Glutamatergic neuron (in vitro differentiated cells): ENCODE measurements around the gene CDH22. TPM values are rescaled to one million over a fixed set of nuclear protein-coding genes. Genes with fewer than 3 reads are reported as not detected.

Experiments used
- DNase-seq: peaks from one replicate; pipeline ENCODE4 v3.0.0; 2022
- H3K27ac Mint-ChIP-seq: one replicate; pipeline ENCODE4 v1.8.0; 2020; ENCODE audit warnings: mild to moderate bottlenecking, mixed read lengths, inconsistent platforms; ENCODE audit not compliant: unreplicated experiment
- H3K27me3 Mint-ChIP-seq: one replicate; pipeline ENCODE4 v1.8.0; 2020; ENCODE audit warnings: mild to moderate bottlenecking, moderate library complexity, mixed read lengths, inconsistent platforms; ENCODE audit not compliant: unreplicated experiment
- H3K36me3 Mint-ChIP-seq: one replicate; pipeline ENCODE4 v1.8.0; 2020; ENCODE audit warnings: mild to moderate bottlenecking, mixed read lengths, inconsistent platforms; ENCODE audit not compliant: unreplicated experiment
- H3K4me1 Mint-ChIP-seq: one replicate; pipeline ENCODE4 v1.8.0; 2020; ENCODE audit warnings: mild to moderate bottlenecking, low read depth, mixed read lengths, inconsistent platforms; ENCODE audit not compliant: unreplicated experiment
- H3K4me3 Mint-ChIP-seq: one replicate; pipeline ENCODE4 v1.8.0; 2020; ENCODE audit warnings: mild to moderate bottlenecking, mixed read lengths, inconsistent platforms; ENCODE audit not compliant: unreplicated experiment
- H3K9me3 Mint-ChIP-seq: one replicate; pipeline ENCODE4 v1.8.0; 2020; ENCODE audit warnings: mild to moderate bottlenecking, moderate library complexity, mixed read lengths, inconsistent platforms; ENCODE audit not compliant: unreplicated experiment
- total RNA-seq: library from RNA; stranded (reverse); fragmentation: NEBNext Ultra II Directional; extraction: Animal tissue kit (Norgen Biotek cat#: 25700); gene quantifications from one replicate; pipeline ENCODE4 v1.2.1, GENCODE V29; 2021; ENCODE audit not compliant: unreplicated experiment
- TF ChIP-seq, protein P1 (sequence below): fragments of 200-600 bp; sonication (generic); IDR thresholded peaks from one replicate; pipeline ENCODE4 v1.5.0; 2021; ENCODE audit not compliant: partially characterized antibody, unreplicated experiment

The CDH22 gene
- total RNA-seq, 1 donor from 2014 or later, result 7.9 TPM

DNA sequence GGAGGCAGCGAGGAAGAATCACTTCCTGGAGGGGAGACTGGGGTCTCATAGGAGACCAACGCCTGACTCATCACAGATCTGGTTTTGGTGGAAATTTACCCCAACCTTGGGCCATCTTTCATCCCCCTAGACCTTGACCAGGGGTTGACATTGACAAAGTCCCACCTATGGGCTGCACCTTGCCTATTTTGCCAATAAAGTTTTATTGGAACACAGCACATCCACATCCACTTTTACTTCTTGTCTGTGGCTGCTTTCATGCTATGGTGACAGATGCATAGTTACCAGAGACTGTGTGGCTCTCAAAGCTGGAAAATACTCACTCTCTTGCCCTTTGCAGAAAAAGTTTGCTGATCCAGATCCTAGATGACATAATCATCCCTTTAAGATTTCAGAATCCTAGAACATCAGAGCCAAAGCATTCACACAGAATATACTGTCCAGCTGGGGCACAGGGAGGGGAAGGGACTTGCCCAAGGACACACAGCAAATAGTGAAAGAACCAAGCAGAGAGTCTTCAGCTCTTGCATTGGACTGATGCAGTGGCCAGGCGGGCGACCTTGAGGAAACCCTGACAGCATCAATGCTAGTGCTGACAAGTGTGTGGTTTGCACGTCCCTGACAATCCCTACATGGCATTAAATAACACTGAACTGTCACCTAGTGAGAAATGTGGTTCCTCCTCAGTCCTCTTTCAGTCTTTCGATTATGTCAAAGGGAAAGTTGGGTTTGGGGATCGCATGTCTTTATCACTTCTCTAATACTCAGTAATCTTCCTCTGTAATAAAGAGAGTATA, 149.0 kb downstream of the CDH22 start:
- peaks cover 8% of the 10 kb centered on the region for H3K9me3 Mint-ChIP-seq
- H3K4me1 Mint-ChIP-seq, result peaks cover 41% of the 10 kb centered on the region
- TF ChIP-seq, protein P1, sequence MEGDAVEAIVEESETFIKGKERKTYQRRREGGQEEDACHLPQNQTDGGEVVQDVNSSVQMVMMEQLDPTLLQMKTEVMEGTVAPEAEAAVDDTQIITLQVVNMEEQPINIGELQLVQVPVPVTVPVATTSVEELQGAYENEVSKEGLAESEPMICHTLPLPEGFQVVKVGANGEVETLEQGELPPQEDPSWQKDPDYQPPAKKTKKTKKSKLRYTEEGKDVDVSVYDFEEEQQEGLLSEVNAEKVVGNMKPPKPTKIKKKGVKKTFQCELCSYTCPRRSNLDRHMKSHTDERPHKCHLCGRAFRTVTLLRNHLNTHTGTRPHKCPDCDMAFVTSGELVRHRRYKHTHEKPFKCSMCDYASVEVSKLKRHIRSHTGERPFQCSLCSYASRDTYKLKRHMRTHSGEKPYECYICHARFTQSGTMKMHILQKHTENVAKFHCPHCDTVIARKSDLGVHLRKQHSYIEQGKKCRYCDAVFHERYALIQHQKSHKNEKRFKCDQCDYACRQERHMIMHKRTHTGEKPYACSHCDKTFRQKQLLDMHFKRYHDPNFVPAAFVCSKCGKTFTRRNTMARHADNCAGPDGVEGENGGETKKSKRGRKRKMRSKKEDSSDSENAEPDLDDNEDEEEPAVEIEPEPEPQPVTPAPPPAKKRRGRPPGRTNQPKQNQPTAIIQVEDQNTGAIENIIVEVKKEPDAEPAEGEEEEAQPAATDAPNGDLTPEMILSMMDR, result no peak
- DNase-seq, result no peak
- H3K36me3 Mint-ChIP-seq, result no peaks in the 10 kb centered on the region
- H3K27ac Mint-ChIP-seq, result no peak overlapping the region
- peaks cover 21% of the 10 kb centered on the region for H3K27me3 Mint-ChIP-seq
- H3K4me3 Mint-ChIP-seq, result peak overlapping the region; percentile 59

DNA sequence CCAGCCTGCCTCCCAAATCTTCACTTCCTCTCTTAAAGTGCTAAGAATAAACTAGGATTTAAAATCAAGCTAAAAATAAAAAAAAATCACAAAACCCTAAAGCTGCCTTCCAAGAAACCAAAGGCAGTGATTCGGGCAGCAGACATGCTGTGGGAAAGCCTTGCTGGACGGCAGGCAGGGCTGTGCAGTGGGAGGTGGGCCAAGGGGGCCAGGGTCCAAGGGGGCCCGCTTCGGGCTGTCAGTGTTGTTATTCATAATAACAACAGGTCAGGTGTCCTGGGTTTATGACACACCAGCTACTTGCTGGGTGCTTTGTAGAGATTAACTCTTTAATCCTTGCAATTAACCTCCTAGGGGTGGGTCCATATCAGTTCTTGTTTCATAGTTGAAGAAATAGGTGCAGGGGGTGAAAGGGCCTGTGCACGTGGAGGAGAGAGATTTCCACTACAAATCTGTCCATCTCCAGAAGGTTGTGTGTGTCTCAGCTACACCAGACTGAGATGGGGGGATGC, 149.8 kb downstream of the CDH22 start:
- no peak overlapping the region for H3K27ac Mint-ChIP-seq
- peak overlapping the region; percentile 59 for H3K4me3 Mint-ChIP-seq
- no peaks in the 10 kb centered on the region for H3K36me3 Mint-ChIP-seq
- DNase-seq, result no peak
- H3K9me3 Mint-ChIP-seq, result peaks cover 8% of the 10 kb centered on the region
- TF ChIP-seq, protein P1, result no peak
- peaks cover 21% of the 10 kb centered on the region for H3K27me3 Mint-ChIP-seq
- peaks cover 36% of the 10 kb centered on the region for H3K4me1 Mint-ChIP-seq

DNA sequence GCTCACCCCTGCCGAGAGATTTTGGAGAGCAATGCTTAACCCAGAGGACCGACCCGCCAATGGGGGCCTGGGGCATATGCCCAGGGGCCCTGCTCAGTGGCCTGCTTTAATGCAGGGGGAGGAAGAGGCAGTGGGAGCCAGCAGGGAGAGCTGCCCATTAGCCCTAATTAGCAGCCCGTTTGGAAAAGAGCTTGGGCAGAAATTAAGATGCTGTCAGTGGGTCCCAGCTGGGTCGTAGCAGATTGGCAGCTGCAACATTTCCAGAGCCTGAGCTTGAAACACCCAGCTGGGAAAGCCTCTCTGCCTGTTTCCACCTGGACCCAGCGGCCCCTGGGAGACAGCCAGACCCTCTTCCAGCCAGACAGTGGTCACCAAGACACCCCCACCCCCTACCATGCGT, 150.7 kb downstream of the CDH22 start:
- H3K4me3 Mint-ChIP-seq, result peak overlapping the region; percentile 59
- peaks cover 36% of the 10 kb centered on the region for H3K4me1 Mint-ChIP-seq
- H3K27me3 Mint-ChIP-seq, result peaks cover 19% of the 10 kb centered on the region
- H3K27ac Mint-ChIP-seq, result peak overlapping the region; percentile 70
- TF ChIP-seq, protein P1, result no peak
- peaks cover 8% of the 10 kb centered on the region for H3K9me3 Mint-ChIP-seq
- no peaks in the 10 kb centered on the region for H3K36me3 Mint-ChIP-seq
- DNase-seq, result peak; percentile 77

DNA sequence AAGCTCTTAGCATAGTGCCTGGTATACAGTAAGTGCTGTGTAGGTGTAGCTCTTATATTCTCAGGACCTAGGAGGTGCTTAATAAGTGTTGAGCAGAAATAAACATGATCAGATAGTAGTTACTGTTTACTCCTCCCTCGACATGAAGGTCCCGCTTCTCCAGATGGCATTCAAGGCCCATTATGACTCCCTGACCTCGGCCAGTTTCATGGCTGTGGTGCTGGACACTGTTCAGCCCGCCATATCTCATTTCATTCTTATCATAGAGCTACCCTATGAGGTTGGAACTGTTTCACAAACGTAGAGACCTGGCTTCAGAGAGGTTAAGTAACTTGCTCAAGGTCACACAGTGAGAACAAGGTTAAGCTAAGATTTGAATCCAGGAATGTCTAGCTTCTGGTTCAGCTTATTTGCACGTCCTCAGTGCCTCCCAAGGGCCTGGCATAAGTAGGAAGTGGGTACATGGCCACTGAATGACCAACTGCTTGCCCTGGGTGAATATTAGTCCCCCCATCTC, 151.2 kb downstream of the CDH22 start:
- Mint-ChIP-seq H3K9me3 (peaks cover 8% of the 10 kb centered on the region), H3K36me3 (no peaks in the 10 kb centered on the region), H3K4me3 (no peak overlapping the region), H3K4me1 (peaks cover 38% of the 10 kb centered on the region), H3K27me3 (peaks cover 19% of the 10 kb centered on the region), H3K27ac (peak overlapping the region; percentile 70)
- TF ChIP-seq, protein P1, result no peak
- no peak for DNase-seq

DNA sequence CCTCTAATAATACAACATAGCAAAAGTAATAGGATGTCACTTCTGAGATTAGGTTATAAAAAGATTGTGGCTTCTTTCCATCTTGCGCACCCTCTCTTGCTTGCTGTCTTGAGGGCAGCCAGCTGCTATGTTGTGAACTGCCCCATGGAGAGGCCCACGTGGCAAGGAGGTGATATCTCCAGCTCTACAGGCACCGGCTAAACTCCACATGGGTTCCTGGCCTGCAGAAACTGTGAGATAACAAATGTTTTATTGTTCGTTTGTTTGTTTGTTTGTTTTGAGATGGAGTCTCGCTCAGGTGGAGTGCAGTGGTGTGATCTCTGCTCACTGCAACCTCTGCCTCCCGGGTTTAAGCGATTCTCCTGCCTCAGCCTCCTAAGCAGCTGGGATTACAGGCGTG, 152.2 kb downstream of the CDH22 start:
- Mint-ChIP-seq H3K9me3 (peaks cover 8% of the 10 kb centered on the region), H3K27me3 (peaks cover 17% of the 10 kb centered on the region), H3K4me3 (no peak overlapping the region), H3K36me3 (no peaks in the 10 kb centered on the region), H3K27ac (no peak overlapping the region), H3K4me1 (peaks cover 39% of the 10 kb centered on the region)
- TF ChIP-seq, protein P1, result no peak
- DNase-seq, result no peak
